Activated naive CD4-positive, alpha-beta T cell treated with anti-CD3 and anti-CD28 coated beads, Interleukin-2, amount 50 U/mL, for 24 hours (primary cell): Measurements from ENCODE around the gene SLC9A8.

Experiments
- H3K27ac Mint-ChIP-seq: one replicate; pipeline ENCODE4 v1.8.0; 2021; ENCODE audit warnings: mild to moderate bottlenecking, mixed read lengths
- H3K27me3 Mint-ChIP-seq: one replicate; pipeline ENCODE4 v1.8.0; 2021; ENCODE audit warnings: mixed read lengths
- H3K36me3 Mint-ChIP-seq: one replicate; pipeline ENCODE4 v1.8.0; 2021; ENCODE audit warnings: mixed read lengths
- H3K4me1 Mint-ChIP-seq: one replicate; pipeline ENCODE4 v1.8.0; 2021; ENCODE audit warnings: mixed read lengths
- H3K4me3 Mint-ChIP-seq: one replicate; pipeline ENCODE4 v1.8.0; 2021; ENCODE audit warnings: mild to moderate bottlenecking, mixed read lengths
- H3K9me3 Mint-ChIP-seq: one replicate; pipeline ENCODE4 v1.8.0; 2021; ENCODE audit warnings: mixed read lengths

SLC9A8 gene

DNA sequence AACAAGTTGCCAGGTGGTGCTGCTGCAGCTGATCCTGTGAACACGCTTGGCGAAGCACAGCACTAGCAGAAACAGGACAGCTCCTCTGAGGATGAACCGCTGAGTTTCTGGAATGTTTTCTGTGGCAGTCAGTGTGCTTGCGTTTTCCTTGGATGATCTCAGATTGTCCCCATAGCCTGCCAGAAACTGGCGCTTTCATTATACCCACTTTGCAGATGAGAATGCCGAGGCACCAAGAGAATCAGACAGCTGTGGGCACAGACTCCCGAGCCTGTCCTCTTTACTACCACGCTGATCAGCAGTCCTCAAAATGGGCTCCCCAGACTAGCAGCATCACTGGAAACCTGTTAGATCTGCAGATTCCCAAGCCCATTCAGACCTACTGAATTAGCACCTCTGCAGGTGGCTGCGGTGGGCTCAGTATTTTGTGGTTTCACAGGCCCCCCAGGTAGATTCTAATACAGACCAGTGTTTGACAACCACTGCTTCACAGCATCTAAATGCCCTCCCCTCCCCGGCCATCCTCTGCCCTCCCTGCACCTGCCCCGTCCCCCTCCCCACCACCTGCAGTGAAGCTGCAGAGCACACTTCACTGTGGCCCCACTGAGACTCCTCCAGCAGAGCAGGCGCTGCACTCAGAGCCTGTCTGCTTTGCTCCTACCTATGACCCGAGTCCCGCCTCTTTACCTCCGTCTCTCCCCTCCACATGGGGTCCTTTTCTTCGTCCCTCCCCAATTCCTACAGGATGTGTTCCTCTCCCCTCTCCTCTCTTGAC, 73.1 kb downstream of the SLC9A8 start:
- no peak overlapping the region for H3K4me3 Mint-ChIP-seq
- H3K27me3 Mint-ChIP-seq: no peaks in the 10 kb centered on the region
- H3K36me3 Mint-ChIP-seq: peaks cover 12% of the 10 kb centered on the region
- no peak overlapping the region for H3K27ac Mint-ChIP-seq
- H3K4me1 Mint-ChIP-seq: peaks cover 5% of the 10 kb centered on the region
- no peaks in the 10 kb centered on the region for H3K9me3 Mint-ChIP-seq

DNA sequence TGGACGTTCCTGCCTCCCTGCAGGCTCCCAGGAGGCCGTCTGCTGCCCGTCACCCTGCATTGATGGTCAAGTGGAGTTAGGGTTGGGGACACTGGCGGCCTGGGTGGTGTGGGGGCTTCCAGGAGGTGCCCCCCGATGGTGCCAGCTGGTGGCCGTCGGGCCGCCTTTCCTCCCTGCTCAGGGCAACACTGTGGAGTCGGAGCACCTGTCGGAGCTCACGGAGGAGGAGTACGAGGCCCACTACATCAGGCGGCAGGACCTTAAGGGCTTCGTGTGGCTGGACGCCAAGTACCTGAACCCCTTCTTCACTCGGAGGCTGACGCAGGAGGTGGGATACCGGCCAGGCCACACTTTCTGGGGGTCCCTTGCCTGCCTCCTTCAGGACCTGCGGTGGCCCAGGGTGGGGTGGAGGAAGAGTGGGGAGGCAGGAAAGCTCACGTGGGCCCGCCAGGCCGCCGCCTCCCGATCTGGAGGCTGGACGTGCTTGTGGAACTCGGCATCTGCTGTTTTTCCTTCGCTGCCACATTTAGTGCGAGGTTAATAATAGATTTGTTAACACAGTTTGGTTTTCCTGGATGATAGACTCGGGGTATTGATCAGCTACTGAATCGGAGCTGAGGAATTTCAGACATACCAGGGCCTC, 74.1 kb downstream of the SLC9A8 start:
- H3K9me3 Mint-ChIP-seq: no peaks in the 10 kb centered on the region
- H3K27me3 Mint-ChIP-seq: no peaks in the 10 kb centered on the region
- peaks cover 5% of the 10 kb centered on the region for H3K4me1 Mint-ChIP-seq
- H3K27ac Mint-ChIP-seq: no peak overlapping the region
- H3K36me3 Mint-ChIP-seq: peaks cover 12% of the 10 kb centered on the region
- H3K4me3 Mint-ChIP-seq: no peak overlapping the region

DNA sequence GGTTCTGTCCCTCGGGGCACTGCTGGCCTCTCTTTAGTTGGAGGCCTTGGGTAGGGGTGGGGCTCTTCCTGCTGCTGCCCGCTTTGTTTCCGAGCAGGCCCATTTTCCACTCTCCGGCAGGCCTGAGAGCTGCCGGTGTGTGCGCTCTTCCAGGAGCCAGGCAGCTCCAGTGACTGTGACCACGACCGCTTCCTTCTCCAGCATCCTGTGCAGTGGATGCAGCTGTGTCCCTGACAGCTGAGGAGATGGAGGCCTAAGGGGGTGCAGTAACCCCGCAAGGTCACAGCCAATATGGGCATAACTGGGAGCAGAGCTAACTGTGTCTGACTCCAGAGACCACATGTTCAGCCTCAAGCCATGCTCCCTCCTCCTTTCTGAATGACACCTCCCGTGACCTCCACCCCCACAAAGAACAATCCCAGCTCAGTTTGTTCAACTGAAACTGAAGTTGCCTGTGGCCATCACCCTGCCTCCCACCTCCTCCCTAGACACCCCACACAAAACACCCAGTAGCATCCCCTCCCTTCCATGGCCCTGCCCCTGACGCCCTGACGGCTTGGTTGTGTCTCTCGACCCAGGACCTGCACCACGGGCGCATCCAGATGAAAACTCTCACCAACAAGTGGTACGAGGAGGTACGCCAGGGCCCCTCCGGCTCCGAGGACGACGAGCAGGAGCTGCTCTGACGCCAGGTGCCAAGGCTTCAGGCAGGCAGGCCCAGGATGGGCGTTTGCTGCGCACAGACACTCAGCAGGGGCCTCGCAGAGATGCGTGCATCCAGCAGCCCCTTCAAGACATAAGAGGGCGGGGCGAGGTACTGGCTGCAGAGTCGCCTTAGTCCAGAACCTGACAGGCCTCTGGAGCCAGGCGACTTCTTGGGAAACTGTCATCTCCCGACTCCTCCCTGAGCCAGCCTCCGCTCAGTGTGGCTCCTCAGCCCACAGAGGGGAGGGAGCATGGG, 74.9 kb downstream of the SLC9A8 start:
- Mint-ChIP-seq H3K27me3 (no peaks in the 10 kb centered on the region), H3K4me3 (no peak overlapping the region), H3K36me3 (peaks cover 10% of the 10 kb centered on the region), H3K9me3 (no peaks in the 10 kb centered on the region), H3K27ac (peak overlapping the region; percentile 84), H3K4me1 (peaks cover 5% of the 10 kb centered on the region)

DNA sequence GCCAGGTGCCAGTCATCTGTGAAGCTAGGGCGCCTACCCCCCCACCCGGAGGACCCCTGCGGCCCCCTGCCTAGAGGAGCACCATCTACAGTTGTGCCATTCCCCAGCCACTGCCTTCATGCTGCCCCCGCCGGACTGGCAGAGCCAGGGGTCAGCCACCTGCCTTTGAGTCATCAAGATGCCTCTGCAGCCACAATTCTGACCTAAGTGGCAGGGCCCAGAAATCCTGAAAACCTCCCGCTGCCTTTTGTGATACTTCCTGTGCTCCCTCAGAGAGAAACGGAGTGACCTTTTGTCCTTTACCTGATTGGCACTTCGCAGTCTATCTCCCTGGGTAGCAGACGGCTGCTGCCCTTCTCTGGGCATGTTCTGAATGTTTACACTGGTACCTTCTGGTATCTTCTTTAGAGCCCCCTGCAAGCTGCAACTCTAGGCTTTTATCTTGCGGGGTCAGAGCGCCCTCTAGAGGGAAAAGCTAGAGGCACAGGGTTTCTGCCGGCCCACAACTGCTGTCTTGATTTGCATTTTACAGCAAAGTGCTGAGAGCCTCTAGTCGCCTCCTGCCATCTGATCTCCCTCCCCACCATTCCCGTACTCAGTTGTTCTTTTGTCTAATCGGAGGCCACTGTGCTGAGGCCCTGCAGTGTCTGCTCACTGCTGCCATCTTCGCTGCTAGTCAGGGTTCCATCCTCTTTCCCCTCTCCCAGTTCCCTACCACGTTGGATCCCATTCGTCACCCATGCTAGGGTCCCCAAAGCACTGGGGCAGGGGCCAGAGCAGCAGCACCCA, 75.8 kb downstream of the SLC9A8 start:
- peaks cover 10% of the 10 kb centered on the region for H3K4me1 Mint-ChIP-seq
- H3K4me3 Mint-ChIP-seq: no peak overlapping the region
- H3K9me3 Mint-ChIP-seq: no peaks in the 10 kb centered on the region
- H3K36me3 Mint-ChIP-seq: peaks cover 10% of the 10 kb centered on the region
- no peaks in the 10 kb centered on the region for H3K27me3 Mint-ChIP-seq
- no peak overlapping the region for H3K27ac Mint-ChIP-seq

DNA sequence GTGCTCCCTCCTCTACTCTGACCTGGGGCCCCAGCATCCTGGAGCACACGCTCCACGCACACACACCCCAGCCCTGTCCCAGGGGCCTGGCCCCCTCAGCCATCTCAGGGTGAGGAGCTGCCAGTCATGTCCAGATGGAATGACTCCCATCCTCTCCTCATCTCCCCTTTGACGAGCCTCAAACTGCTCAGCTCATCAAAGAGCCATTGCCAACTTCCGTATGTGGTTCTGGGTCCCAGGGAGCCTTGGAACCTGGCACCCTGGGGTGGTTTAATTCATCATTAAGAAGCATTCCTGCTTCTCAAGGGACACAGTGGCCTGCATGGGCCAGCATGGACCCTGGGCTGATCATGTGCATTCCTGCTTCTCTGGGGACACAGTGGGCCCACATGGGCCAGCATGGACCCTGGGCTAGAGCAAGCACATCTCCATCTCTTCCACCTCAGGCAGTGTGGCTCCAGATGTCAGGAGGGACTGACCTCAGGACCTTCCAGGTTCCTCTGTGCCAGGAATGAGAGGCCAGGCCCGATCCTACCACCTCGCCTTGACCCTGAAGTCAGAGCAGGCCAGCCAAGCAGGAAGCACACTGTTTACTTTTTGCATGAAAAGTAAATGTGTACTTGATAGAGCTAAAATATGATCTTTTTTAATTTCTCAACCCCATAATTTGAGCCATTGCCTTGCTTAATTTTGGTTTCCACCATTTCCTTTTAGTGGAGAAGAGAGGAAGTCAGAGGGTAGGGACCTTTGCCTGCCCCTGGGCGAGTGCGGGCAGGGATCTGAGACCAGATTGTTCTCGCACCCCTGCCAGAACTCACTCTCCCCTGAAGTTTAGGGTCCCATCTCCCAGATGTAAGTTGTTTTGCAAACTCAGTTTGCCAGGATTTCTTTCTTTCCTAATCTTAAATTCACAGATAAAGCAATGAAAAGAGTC, 76.6 kb downstream of the SLC9A8 start:
- no peaks in the 10 kb centered on the region for H3K9me3 Mint-ChIP-seq
- peaks cover 19% of the 10 kb centered on the region for H3K4me1 Mint-ChIP-seq
- H3K36me3 Mint-ChIP-seq: peaks cover 10% of the 10 kb centered on the region
- no peak overlapping the region for H3K4me3 Mint-ChIP-seq
- no peak overlapping the region for H3K27ac Mint-ChIP-seq
- H3K27me3 Mint-ChIP-seq: no peaks in the 10 kb centered on the region

DNA sequence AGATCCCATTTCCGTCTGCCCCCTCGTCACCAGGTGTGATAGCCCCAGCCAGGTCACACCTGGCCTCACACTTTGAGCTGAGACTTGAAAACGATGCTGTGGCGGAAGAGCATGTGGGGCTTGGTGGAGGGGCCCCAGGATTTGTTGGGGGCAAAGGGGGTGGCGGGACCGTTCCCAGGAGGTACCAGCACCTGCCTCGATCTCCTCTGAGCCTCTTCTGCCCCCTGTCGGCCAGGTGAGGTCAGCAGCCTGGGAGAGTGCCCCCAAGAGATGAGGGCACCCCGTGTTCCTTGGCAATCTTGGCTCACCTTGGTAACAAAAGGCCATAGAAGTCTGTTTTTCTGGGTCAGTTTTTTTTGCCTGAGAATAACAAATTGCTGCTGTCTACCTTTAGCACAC, 77.3 kb downstream of the SLC9A8 start:
- H3K27ac Mint-ChIP-seq: no peak overlapping the region
- no peaks in the 10 kb centered on the region for H3K27me3 Mint-ChIP-seq
- no peaks in the 10 kb centered on the region for H3K9me3 Mint-ChIP-seq
- no peak overlapping the region for H3K4me3 Mint-ChIP-seq
- peaks cover 19% of the 10 kb centered on the region for H3K4me1 Mint-ChIP-seq
- H3K36me3 Mint-ChIP-seq: peaks cover 10% of the 10 kb centered on the region

DNA sequence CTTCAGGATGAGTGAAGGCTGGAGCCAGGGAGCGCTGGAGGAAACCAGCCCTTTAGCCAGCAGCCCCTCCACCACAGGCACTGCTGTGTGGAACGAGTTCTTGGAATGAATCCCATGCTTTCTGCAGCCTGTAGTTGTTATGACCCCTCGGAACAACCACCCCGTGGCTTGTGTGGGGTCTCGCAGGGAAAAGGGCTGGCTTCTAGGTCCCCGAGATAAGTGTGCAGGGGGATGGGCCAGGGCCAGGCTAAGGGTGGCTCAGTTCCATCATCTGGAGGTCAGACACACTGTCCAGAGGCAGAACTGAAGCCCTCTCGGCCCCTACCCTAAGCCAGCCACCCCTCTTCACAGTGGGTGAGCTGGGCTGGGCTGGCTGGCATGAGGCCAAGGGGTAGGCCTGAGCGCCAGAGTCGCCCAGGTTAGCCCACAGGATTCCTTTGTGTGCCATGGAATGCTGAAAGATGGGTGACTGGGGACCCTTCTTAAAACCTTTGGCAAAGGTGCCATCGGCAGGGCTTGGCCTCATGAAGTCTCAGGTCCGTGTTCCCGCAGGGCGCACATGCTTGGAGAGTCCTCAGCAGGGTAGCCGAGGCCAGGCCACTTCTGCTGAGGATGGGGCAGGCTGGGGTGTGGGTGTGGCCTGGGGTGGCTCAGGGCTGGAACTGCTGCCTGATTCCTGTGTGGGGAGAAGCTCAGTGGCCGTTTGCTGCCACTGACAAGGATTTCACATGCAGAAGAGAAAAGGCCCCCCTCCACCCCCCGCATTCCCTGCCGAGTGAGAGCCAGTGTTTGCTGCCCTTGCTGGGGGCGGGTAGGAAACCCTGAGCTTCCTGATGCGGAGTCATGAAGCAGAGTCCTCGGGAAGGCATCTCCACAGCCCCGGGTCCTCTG, 78.1 kb downstream of the SLC9A8 start:
- H3K4me1 Mint-ChIP-seq: peaks cover 19% of the 10 kb centered on the region
- no peak overlapping the region for H3K27ac Mint-ChIP-seq
- peaks cover 10% of the 10 kb centered on the region for H3K36me3 Mint-ChIP-seq
- H3K27me3 Mint-ChIP-seq: no peaks in the 10 kb centered on the region
- no peak overlapping the region for H3K4me3 Mint-ChIP-seq
- H3K9me3 Mint-ChIP-seq: no peaks in the 10 kb centered on the region

DNA sequence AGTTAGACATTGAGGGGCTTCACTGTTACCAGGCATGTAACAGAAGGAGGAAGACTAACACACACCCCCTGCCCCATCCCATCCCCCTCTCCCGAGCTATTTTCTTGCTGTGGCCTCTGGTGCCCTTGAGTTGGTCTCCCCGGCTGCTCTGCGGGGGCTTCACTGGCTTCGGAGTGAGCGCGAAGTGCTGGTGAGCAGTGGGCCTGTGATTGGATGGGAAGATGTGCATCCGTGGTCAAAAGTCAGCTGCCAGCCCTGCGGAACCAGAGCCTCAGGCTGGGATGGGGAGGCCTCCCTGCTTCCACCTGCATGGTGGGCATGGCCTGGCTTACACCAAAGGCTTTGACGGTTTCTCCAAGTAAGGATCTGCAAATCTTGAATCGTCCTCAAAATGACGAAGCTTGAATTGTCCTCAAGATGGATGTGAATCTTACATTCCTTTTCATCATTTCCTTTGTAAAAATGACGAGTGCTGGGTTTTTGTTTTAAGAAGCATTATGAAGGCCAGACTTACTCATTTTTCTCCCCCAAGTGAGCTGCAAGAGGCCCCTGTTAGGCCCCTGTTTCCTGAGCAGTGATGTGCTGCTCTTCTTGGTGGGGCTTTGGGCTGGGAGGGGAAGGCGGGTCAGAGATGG, 79.0 kb downstream of the SLC9A8 start:
- Mint-ChIP-seq H3K4me3 (no peak overlapping the region), H3K27ac (no peak overlapping the region), H3K27me3 (no peaks in the 10 kb centered on the region), H3K4me1 (peaks cover 19% of the 10 kb centered on the region), H3K9me3 (no peaks in the 10 kb centered on the region), H3K36me3 (peaks cover 10% of the 10 kb centered on the region)

DNA sequence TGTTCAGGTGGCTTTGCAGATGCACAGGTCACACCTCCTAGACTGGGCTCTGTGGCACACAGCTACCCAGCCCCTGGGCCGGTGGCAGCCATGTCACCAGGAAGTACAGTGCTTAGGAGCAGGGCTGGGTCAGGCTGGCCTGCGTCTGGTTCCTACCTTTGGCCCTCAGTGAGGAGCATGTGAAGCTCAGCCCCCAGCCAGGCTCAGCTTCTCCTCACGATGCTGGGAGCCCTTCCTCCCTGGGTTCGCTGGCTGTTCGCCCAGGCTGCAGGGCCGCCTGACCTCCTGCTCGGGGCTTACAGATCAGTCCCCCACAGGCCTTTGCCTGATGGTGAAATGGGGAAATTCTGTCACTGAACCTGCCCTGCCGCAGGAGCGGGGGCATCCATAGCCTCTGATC, 79.6 kb downstream of the SLC9A8 start:
- no peaks in the 10 kb centered on the region for H3K27me3 Mint-ChIP-seq
- H3K27ac Mint-ChIP-seq: no peak overlapping the region
- no peaks in the 10 kb centered on the region for H3K9me3 Mint-ChIP-seq
- H3K36me3 Mint-ChIP-seq: peaks cover 10% of the 10 kb centered on the region
- peaks cover 19% of the 10 kb centered on the region for H3K4me1 Mint-ChIP-seq
- no peak overlapping the region for H3K4me3 Mint-ChIP-seq

DNA sequence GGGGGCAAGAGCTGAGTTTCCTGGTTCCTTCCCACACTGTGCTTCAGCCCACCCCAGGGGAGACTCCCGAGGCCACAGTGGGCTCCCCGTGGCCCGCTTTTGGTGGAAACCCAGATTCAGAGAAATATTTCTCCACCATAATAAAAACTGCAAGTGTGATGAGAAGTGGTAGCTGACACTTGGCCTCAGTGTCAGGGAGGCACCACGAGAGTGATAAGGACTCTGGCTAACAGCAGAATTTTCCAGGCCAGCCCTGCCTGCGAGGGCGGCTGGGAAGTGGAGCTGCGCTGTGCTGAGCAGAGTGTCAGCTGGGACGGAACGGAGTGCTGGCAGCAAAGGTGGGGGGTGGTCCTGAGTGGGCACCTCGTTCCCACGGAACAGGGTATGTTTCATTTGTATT, 80.2 kb downstream of the SLC9A8 start:
- Mint-ChIP-seq H3K27me3 (no peaks in the 10 kb centered on the region), H3K27ac (no peak overlapping the region), H3K4me1 (peaks cover 19% of the 10 kb centered on the region), H3K4me3 (no peak overlapping the region), H3K36me3 (peaks cover 8% of the 10 kb centered on the region), H3K9me3 (no peaks in the 10 kb centered on the region)

DNA sequence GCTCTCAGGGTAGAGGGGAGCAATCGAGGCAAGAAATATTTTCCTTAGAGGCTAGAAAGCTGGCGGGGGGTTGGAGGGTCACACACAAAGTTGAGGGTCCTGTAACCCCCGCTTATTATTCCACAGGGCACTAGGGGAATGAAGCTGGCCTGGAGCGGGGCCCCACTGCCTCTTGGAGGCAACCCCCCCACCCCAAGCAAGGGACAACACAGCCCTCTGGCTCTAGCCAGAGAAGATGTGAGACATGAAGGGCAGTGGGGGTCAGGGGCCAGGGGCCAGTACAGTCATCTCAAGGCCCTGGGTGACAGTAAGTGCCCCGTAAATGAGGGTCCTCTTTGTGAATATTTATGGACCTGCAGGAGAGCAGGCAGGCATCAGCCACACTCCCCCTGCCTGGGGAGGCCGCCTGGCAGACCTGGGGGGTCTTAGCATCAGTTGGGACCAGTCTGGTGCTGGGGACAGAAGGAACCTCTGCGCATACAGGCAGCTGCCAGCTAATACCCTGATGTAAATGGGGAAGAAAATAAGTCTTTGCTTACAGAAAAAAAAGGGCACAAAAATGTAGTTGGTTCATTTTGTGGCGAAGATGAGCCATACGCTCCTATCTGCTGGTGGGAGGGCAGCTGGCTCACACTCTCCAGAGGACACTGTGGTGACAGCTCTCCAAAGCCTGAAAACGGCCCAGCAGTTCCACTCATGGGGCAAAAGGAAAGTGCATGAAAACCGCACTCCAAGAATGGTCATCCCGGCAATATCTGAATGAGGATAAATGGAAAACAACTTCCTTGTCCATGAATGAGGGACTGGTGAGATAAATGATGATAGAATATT, 80.8 kb downstream of the SLC9A8 start:
- H3K27ac Mint-ChIP-seq: no peak overlapping the region
- H3K9me3 Mint-ChIP-seq: no peaks in the 10 kb centered on the region
- no peaks in the 10 kb centered on the region for H3K27me3 Mint-ChIP-seq
- peaks cover 5% of the 10 kb centered on the region for H3K36me3 Mint-ChIP-seq
- H3K4me1 Mint-ChIP-seq: peaks cover 17% of the 10 kb centered on the region
- H3K4me3 Mint-ChIP-seq: no peak overlapping the region

DNA sequence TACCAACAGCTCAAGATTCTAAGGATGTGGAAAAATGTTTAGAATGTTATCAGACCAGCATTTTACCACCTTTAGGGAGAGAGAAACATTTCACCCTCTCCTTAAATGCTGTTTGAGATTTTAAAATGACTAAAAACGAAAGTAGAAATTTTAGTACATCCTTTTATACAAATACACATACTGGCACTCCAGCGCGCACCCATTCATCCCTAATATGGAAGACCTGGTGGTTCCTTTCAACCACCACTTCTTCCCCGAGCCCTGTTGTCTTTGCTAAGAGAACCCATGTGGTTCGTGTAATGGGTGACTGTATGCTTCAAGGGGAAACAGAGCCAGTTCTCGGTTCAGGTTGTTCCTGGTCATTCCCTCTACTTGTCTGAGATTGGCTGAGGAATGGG, 81.4 kb downstream of the SLC9A8 start:
- peaks cover 14% of the 10 kb centered on the region for H3K4me1 Mint-ChIP-seq
- no peaks in the 10 kb centered on the region for H3K9me3 Mint-ChIP-seq
- H3K27me3 Mint-ChIP-seq: no peaks in the 10 kb centered on the region
- peaks cover 2% of the 10 kb centered on the region for H3K36me3 Mint-ChIP-seq
- no peak overlapping the region for H3K4me3 Mint-ChIP-seq
- no peak overlapping the region for H3K27ac Mint-ChIP-seq
